NCI-H1092 (cell line): ENCODE data around the gene PPARA.
"Not testable (repeated sequence)": the region's sequence is repeated elsewhere in the genome, so short reads cannot be mapped to it uniquely, and the experiment has no call there.

Source experiments
- DNase-seq: peaks from one replicate; lab custom pipeline; 2025; lab: John Stamatoyannopoulos, UW

PPARA gene

GRCh38 chr22:46244771-46245170 lies 94.4 kb downstream of the PPARA start:
- no peak for DNase-seq

GRCh38 chr22:46245511-46245910 lies 95.2 kb downstream of the PPARA start:
- DNase-seq = no peak

DNA sequence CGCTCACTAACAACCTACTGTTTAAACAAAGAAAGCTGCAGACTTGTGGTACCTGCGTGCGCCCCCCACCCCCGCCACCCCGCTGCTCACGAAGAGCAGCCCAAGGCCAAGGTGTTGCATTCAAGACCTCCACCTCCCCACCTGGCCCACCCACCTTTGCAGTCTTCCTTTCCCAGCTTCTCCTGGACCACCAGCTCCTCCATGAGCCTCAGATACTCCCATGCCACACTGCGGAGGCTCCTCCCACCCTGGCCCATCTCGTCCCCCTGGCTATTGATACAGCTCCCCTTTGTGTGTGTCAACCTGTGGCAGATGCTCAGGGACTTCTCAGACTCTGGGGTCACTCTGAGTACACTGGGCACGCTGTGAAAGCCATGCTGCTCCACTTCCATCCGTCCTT lies 95.9 kb downstream of the PPARA start:
- no peak for DNase-seq

GRCh38 chr22:46247443-46247975 lies 97.2 kb downstream of the PPARA start:
- DNase-seq = no peak

- peak; percentile 22 for DNase-seq
These were observed 99.9 kb downstream of the PPARA start, which contains the start of gene CDPF1 for GRCh38 chr22:46250035-46250782. CDPF1 (minus strand) TSS chr22:46250293; CDS start chr22:46248284, 2,009 bp downstream.

- DNase-seq = no peak
These were observed 100.4 kb downstream of the PPARA start for GRCh38 chr22:46250783-46251125.

DNA sequence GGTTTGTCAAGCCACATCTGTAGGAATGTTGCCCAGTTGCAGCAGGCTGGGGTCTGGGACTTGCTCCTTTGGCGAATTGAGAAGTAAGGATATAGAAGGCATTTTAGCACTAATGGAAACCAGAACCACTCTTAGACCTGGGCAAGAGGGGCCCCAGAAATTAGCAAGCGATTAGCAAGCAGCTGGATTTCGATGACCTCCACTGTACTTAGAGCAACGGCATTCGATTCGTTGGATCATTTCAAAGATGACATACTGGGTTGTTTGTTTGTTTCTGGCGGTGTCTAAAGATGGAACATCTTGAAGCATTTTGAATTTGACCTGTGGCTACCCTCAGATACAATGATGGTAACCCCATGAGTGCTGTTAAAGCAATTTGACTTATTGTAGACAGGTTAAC lies 100.9 kb downstream of the PPARA start:
- no peak for DNase-seq

DNA sequence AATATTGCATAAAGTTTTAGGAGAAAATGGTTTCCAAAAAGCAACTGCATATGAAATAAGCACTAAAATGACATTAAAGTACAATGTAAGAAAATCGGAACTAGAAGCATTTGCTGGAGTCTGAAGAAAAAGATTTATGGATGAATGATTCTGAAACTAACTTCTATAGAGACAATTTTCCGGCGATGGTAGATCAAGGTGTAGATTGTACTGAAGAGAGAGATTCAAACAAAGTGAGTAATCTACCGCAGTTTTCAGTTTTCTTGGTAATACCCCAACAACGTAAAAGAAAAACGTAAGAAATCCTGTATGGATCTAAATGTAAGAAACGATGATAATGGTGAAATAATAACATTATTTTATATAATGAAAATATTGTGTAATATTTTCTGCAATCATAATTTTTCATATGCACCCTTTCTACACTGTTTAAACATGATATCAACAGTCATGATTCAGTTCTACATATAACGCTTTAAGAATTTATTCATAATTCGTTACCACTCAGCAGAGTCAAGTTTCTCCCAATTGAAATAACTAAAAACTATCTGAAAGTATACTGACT lies 101.6 kb downstream of the PPARA start:
- DNase-seq = no peak

- DNase-seq = no peak
These were observed 106.1 kb downstream of the PPARA start for GRCh38 chr22:46256358-46256958.

DNA sequence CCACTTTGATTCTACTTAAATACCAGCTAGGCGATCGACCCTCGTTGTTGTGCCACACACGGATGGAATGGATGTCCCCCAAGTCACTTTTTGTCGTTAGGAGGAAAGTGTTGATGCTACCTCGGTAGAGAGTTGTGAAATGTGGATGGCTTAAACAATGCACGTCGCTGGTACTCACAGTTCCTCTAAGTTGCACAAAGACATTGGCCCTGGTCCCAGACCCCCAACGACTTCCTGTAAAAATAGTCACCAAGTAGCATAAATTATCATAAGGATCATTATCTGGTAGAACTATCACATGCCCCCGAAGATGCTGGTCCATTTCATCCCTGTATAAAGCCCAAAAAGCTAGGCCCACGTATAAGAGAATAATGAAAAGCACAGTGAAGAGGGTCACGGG lies 109.0 kb downstream of the PPARA start:
- no peak for DNase-seq

- no peak for DNase-seq
These were observed 109.7 kb downstream of the PPARA start for GRCh38 chr22:46260038-46260437.

- DNase-seq = no peak
These were observed 112.3 kb downstream of the PPARA start for GRCh38 chr22:46262449-46263215.

DNA sequence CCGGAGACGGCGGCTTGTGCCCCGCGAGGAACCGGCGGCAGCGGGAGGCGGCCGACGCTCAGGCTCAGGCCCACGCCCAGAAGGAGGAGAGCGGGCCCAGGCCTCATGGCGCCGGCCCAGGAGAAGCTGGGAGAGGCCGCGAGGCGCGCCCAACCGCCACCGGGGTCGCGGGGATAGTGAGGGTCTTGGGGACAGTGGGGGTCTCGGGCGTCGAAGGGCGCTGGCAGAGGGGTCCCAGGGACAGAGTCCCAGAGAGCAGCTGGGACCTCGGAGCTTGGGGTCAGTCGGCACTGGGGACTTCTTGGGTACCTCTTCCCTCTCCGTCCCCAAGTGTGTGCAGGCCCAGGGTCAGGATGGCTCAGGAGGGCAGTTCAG lies 112.9 kb downstream of the PPARA start, which contains the start of gene PKDREJ:
TSS of gene PKDREJ (minus strand) at position 128 of the 375 bp plus-strand sequence. CDS start at position 107, 21 bp downstream.
- no peak for DNase-seq

DNA sequence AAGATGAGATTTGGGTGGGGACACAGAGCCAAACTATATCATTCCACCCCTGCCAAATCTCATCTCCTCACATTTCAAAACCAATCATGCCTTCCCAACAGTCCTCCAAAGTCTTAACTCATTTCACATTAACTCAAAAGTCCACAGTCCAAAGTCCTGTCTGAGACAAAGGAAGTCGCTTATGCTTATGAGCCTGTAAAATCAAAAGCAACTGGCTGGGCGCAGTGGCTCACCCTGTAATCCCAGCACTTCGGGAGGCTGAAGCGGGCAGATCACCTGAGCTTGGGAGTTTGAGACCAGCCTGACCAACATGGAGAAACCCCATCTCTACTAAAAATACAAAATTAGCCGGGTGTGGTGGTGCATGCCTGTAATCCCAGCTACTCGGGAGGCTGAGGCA lies 114.2 kb downstream of the PPARA start:
- not testable (repeated sequence) for DNase-seq

DNA sequence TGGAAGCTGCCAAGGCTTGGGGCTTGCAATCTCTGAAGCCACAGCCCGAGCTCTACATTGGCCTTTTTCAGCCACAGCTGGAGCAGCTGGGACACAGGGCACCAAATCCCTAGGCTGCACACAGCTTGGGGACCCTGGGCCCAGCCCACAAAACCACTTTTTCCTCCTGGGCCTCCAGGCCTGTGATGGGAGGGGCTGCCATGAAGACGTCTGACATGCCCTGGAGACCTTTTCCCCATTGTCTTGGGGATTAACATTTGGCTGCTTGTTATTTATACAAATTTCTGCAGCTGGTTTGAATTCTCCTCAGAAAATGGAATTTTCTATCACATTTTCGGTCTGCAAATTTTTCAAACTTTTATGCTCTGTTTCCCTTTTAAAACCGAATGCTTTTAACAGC lies 115.3 kb downstream of the PPARA start:
- DNase-seq = not testable (repeated sequence)

DNA sequence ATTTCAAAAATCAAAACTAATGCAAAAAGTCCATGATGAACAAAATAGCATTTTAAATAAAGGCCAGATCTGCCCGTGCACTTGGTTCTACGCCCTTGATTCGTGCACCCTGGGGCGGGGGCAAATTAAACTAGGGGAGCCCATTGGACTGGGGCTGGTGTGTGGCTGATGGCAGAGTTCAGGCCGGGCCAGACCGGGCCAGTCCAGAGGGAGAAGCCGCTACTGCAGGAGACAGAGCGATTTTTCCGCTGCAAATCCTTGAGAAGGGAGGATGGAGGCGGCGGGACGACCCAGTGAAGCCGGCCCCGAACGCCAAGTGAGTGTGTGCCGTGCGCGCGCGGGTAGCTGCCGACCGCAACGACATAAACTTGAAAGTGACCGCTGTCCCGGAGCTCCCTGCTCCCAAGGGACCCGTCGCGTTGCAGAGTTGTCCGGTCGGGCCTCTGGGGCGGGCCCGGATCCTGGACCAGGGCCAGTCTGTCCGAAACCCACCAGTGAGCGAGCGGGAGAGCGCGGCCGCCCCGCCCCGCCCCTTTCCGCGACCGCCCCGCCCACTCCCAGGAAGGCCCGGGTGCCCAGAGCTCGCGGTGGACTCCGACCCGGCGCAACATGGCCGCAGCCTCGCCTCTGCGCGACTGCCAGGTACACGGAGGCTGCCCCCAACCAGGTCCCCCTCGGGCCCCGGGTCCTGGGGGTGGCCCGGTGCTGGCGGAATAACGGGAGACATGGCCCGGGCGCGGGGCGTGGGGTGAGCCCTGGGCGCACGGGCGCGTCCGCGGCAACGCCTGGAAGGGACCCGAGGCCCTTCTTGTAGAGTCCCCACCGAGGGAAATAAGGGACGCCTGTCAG lies 117.3 kb downstream of the PPARA start, which contains the start of gene TTC38:
TSS of gene TTC38 (plus strand) at position 578 of the 849 bp plus-strand sequence. CDS start at position 610, 32 bp downstream.
- DNase-seq = no peak

GRCh38 chr22:46269564-46269963 lies 119.2 kb downstream of the PPARA start:
- DNase-seq = no peak

- DNase-seq = no peak
These were observed 121.9 kb downstream of the PPARA start for GRCh38 chr22:46272196-46272595.

- DNase-seq = no peak
These were observed 122.6 kb downstream of the PPARA start for GRCh38 chr22:46272762-46273431.

DNA sequence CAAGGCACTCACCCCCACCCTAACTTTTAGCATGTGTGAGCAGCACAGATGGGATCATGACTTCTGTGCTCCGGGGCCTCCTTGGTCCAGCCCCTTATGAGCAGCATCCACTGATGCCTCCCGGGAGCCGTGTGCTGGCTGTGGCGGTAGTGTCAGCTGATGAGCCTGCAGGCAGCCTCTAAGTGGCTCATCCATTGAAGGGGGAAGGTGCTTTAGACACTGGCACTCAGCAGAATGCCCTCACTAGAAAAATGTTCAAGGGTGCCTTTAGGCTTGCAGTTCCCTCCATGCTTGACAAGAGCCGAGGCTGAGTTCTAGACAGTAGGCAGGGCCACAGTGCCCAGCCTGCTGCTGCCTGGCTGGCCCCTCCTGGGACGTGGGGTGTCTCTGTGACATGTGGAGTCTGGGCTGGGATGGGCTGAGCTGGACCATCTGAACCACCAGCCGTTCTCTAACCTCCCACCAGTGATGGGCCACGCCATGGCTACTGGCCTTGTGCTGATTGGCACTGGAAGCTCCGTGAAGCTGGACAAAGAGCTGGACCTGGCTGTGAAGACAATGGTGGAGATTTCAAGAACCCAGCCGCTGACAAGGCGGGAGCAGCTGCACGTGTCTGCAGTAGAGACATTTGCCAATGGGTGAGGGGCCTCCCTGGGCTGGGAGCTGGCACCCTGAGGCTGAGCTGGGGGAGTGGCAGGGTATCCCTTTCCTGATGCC lies 123.3 kb downstream of the PPARA start:
- DNase-seq = no peak
